CD14-positive monocyte (primary cell): ENCODE data around the gene VASH1. TPM values are rescaled to one million over a fixed set of nuclear protein-coding genes. Genes with fewer than 3 reads are reported as not detected.
A peak's percentile ranks its signal among the peaks of the same experiment; 100 is the strongest.

ENCODE experiments used
- DNase-seq, 3 donors: peaks; one replicate each; pipeline ENCODE4 v3.0.0-alpha.2; 2011 to 2022
- H2AFZ ChIP-seq: 2 replicates; pipeline ENCODE4 v1.6.0; 2012; ENCODE audit warnings: mild to moderate bottlenecking, low read depth, low read length, inconsistent platforms; ENCODE audit not compliant: insufficient read depth, poor library complexity, severe bottlenecking
- H3K27ac ChIP-seq, 2 donors: 1 replicate in 1 of 2; 2 replicates in 1 of 2; pipeline ENCODE4 v1.5.1; 2012 to 2013; ENCODE audit warnings: low read length in 2 of 2, control low read depth in 1 of 2, inconsistent platforms in 1 of 2, low read depth in 1 of 2, mild to moderate bottlenecking in 1 of 2
- H3K27me3 ChIP-seq, 2 donors: one replicate each; pipeline versions ENCODE4 v1.6.0 to v1.6.1; 2011 to 2013; ENCODE audit warnings: low read length in 2 of 2; ENCODE audit not compliant: control insufficient read depth in 2 of 2, insufficient read depth in 2 of 2
- H3K36me3 ChIP-seq, 2 donors: replicated peaks in 1 of 2; 1 replicate in 1 of 2; 2 replicates in 1 of 2; pipeline versions ENCODE4 v1.5.1 to v1.6.1; 2012 to 2013; ENCODE audit warnings: low read length in 2 of 2, control low read depth in 1 of 2, inconsistent platforms in 1 of 2, mild to moderate bottlenecking in 1 of 2; ENCODE audit not compliant: insufficient read depth in 2 of 2, control insufficient read depth in 1 of 2
- H3K4me1 ChIP-seq, 2 donors: 1 replicate in 1 of 2; 2 replicates in 1 of 2; pipeline versions ENCODE4 v1.5.1 to v1.6.1; 2012 to 2013; ENCODE audit warnings: low read length in 2 of 2, control low read depth in 1 of 2, inconsistent platforms in 1 of 2, mild to moderate bottlenecking in 1 of 2, moderate library complexity in 1 of 2; ENCODE audit not compliant: insufficient read depth in 2 of 2, control insufficient read depth in 1 of 2
- H3K4me2 ChIP-seq: replicated peaks from 2 replicates; pipeline ENCODE3; 2012; ENCODE audit warnings: low read length, moderate library complexity, mild to moderate bottlenecking; ENCODE audit not compliant: poor library complexity, severe bottlenecking; ENCODE audit errors: extremely low read depth
- H3K4me3 ChIP-seq, 3 experiments: fragments of 200-600 bp in 1 of 3; sonication (generic) in 1 of 3; replicated peaks in 1 of 3; 1 replicate in 2 of 3; 2 replicates in 1 of 3; pipeline ENCODE4 v1.5.1; 2011 to 2013; ENCODE audit warnings: low read length in 3 of 3, mild to moderate bottlenecking in 3 of 3, control low read depth in 2 of 3, low read depth in 2 of 3, inconsistent platforms in 1 of 3, moderate library complexity in 1 of 3
- H3K79me2 ChIP-seq: 2 replicates; pipeline ENCODE4 v1.6.0; 2012; ENCODE audit warnings: mild to moderate bottlenecking, control low read depth, inconsistent platforms, low read length, moderate library complexity; ENCODE audit not compliant: insufficient read depth
- H3K9ac ChIP-seq: 2 replicates; pipeline ENCODE4 v1.6.0; 2017; ENCODE audit warnings: low read length, mild to moderate bottlenecking; ENCODE audit not compliant: insufficient read depth, poor library complexity, severe bottlenecking
- H3K9me3 ChIP-seq, 2 donors: replicated peaks in 1 of 2; 1 replicate in 1 of 2; 2 replicates in 1 of 2; pipeline versions ENCODE4 v1.5.1 to v1.6.1; 2012 to 2013; ENCODE audit warnings: low read length in 2 of 2, control low read depth in 1 of 2; ENCODE audit not compliant: control insufficient read depth in 1 of 2, insufficient read depth in 1 of 2
- H4K20me1 ChIP-seq: 2 replicates; pipeline ENCODE4 v1.6.0; 2012; ENCODE audit warnings: mild to moderate bottlenecking, low read length, control low read depth, moderate library complexity; ENCODE audit not compliant: insufficient read depth
- H3K27ac Mint-ChIP-seq, 7 donors: one replicate each; pipeline ENCODE4 v1.8.0; 2020; ENCODE audit warnings: mild to moderate bottlenecking in 7 of 7, mixed read lengths in 7 of 7, moderate library complexity in 6 of 7, inconsistent platforms in 2 of 7
- H3K27me3 Mint-ChIP-seq, 3 donors: one replicate each; pipeline ENCODE4 v1.8.0; 2021 to 2022; ENCODE audit warnings: low read depth in 3 of 3, mild to moderate bottlenecking in 3 of 3, mixed read lengths in 3 of 3, moderate library complexity in 3 of 3, inconsistent platforms in 1 of 3
- H3K36me3 Mint-ChIP-seq, 2 donors: one replicate each; pipeline ENCODE4 v1.8.0; 2020; ENCODE audit warnings: mixed read lengths in 2 of 2, inconsistent platforms in 1 of 2, mild to moderate bottlenecking in 1 of 2
- H3K4me1 Mint-ChIP-seq: one replicate; pipeline ENCODE4 v1.8.0; 2020; ENCODE audit warnings: mild to moderate bottlenecking, mixed read lengths
- H3K4me3 Mint-ChIP-seq, 2 donors: one replicate each; pipeline ENCODE4 v1.8.0; 2020; ENCODE audit warnings: mild to moderate bottlenecking in 2 of 2, mixed read lengths in 2 of 2, moderate library complexity in 1 of 2
- H3K9me3 Mint-ChIP-seq, 7 donors: one replicate each; pipeline ENCODE4 v1.8.0; 2020 to 2022; ENCODE audit warnings: mixed read lengths in 7 of 7, mild to moderate bottlenecking in 6 of 7, moderate library complexity in 6 of 7, inconsistent platforms in 2 of 7
- WGBS: methylation state at CpG from one replicate; pipeline ENCODE4 v1.1.5; 2013; ENCODE audit warnings: missing lambda C conversion rate; ENCODE audit not compliant: insufficient coverage; 5-methylcytosine and 5-hydroxymethylcytosine counted together
- intact Hi-C, 2 donors: fragments of 100-400 bp; cut with micrococcal nuclease; formaldehyde crosslinking; loops; one replicate each; pipeline versions ENCODE4 v1.15.0 to v1.15.1; 2023
- polyA plus RNA-seq, 3 donors: library from polyadenylated mRNA; depleted of rRNA in 1 of 3; unstranded in 2 of 3; stranded (reverse) in 1 of 3; fragments of 300-500 nt in 2 of 3; fragments of >200 nt in 1 of 3; fragmentation: Illumina TruSeq in 2 of 3; gene quantifications; 1 replicate in 2 of 3; 2 replicates in 1 of 3; pipeline ENCODE4 v1.2.3, GENCODE V29; 2012 to 2021
- TF ChIP-seq, protein P1 (sequence below): fragments of 200-600 bp; IDR thresholded peaks from one replicate; pipeline ENCODE4 v1.8.0; 2022; ENCODE audit warnings: antibody characterized with exemption, mild to moderate bottlenecking

Gene VASH1
- polyA plus RNA-seq, 3 donors: 2.5 to 10.5 (median 3.3) TPM

DNA sequence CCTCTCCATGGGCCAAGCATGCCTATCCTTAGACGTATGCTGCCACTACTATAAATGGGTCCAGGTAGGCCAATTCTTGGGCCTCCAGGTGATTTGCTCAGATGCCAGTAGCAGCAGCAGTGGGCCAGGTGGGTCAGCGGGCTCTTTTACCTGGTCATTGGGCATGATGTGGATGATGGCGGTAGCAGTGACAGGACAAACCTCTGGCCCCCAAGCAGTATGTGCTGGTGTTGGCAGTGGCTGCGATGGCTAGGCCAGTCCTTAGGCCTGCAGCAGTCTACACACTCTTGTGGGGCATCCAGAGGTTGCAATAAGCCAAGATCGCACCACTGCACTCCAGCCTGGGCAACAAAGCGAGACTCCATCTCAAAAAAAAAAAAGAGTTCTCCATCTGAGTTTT is 19.1 kb upstream of the VASH1 start:
- Histone ChIP-seq H3K4me1 (peaks cover 9 to 11% of the 10 kb centered on the region in 2 donors), H3K9ac (no peak overlapping the region), H3K27me3 (no peaks in the 10 kb centered on the region), H3K79me2 (no peaks in the 10 kb centered on the region), H3K4me2 (no peak overlapping the region), H3K36me3 (no peaks in the 10 kb centered on the region), H3K4me3 (no peak overlapping the region), H2AFZ (no peak overlapping the region), H3K27ac (no peak overlapping the region), H4K20me1 (no peaks in the 10 kb centered on the region), H3K9me3 (peaks cover 6 to 9% of the 10 kb centered on the region in 2 donors)
- WGBS: 93% methylated on average over 5 of the region's 6 CpGs
- TF ChIP-seq, protein P1, sequence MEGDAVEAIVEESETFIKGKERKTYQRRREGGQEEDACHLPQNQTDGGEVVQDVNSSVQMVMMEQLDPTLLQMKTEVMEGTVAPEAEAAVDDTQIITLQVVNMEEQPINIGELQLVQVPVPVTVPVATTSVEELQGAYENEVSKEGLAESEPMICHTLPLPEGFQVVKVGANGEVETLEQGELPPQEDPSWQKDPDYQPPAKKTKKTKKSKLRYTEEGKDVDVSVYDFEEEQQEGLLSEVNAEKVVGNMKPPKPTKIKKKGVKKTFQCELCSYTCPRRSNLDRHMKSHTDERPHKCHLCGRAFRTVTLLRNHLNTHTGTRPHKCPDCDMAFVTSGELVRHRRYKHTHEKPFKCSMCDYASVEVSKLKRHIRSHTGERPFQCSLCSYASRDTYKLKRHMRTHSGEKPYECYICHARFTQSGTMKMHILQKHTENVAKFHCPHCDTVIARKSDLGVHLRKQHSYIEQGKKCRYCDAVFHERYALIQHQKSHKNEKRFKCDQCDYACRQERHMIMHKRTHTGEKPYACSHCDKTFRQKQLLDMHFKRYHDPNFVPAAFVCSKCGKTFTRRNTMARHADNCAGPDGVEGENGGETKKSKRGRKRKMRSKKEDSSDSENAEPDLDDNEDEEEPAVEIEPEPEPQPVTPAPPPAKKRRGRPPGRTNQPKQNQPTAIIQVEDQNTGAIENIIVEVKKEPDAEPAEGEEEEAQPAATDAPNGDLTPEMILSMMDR: no peak
- Mint-ChIP-seq H3K36me3 (peaks cover 0 to 2% of the 10 kb centered on the region in 2 donors), H3K4me3 (no peak overlapping the region), H3K9me3 (peaks cover 15 to 33% (median 26%) of the 10 kb centered on the region in 7 donors), H3K4me1 (peaks cover 6% of the 10 kb centered on the region), H3K27me3 (peaks cover 0 to 4% (median 0%) of the 10 kb centered on the region in 3 donors), H3K27ac (peak overlapping the region in 1 of 7 donors; percentile 86)
- DNase-seq: no peak
- intact Hi-C loops: no loop called here

DNA sequence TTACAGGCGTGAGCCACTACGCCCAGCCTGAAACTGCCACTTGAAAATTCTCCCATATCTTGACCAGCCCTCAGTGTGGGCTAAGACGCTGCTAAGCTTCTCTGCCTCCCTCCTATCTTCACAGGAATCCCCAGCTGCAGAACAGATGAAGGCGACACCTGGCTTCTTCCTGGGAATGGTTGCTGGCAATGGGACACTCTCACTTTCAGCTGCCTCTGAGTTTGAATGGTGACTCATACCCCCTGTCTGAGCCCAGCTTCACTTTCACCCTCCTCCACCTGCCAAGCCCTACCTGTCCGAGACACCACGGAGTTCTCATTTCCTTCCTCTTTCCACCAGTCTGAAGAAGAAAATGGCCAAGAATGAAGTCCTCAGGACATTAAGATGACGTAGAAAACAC is 18.3 kb upstream of the VASH1 start:
- TF ChIP-seq, protein P1: no peak
- no peaks in the 10 kb centered on the region for H3K27me3 ChIP-seq
- H3K9me3 ChIP-seq: peaks cover 6 to 9% of the 10 kb centered on the region in 2 donors
- H3K9ac ChIP-seq: no peak overlapping the region
- peak overlapping the region; percentile 41 for H3K4me2 ChIP-seq
- peaks cover 6% of the 10 kb centered on the region for H3K4me1 Mint-ChIP-seq
- peaks cover 0 to 2% of the 10 kb centered on the region in 2 donors for H3K36me3 Mint-ChIP-seq
- H3K4me3 Mint-ChIP-seq: peak overlapping the region in 1 of 2 donors; percentile 54
- no peak overlapping the region for H2AFZ ChIP-seq
- no peaks in the 10 kb centered on the region for H3K36me3 ChIP-seq
- DNase-seq: peak; percentile 67 to 78 (median 75)
- H4K20me1 ChIP-seq: no peaks in the 10 kb centered on the region
- H3K27ac Mint-ChIP-seq: peak overlapping the region; percentile 16 to 86 (median 69)
- H3K27ac ChIP-seq: peak overlapping the region in 1 of 2 donors; percentile 3
- H3K79me2 ChIP-seq: no peaks in the 10 kb centered on the region
- peaks cover 9 to 11% of the 10 kb centered on the region in 2 donors for H3K4me1 ChIP-seq
- peaks cover 15 to 33% (median 26%) of the 10 kb centered on the region in 7 donors for H3K9me3 Mint-ChIP-seq
- peak overlapping the region in 1 of 3 experiments; percentile 13 for H3K4me3 ChIP-seq
- 94% methylated on average over 4 of the region's 7 CpGs for WGBS
- intact Hi-C loops: no loop called here
- H3K27me3 Mint-ChIP-seq: peaks cover 0 to 4% (median 4%) of the 10 kb centered on the region in 3 donors
